Measurements from ENCODE around the gene FAM171A2. TPM values are rescaled to one million over a fixed set of nuclear protein-coding genes. Genes with fewer than 3 reads are reported as not detected.

Gene FAM171A2
- total RNA-seq, 1 experiment from 2014 or later, result 29.9 TPM

GRCh38 chr17:44326861-44327444 lies 36.7 kb downstream of the FAM171A2 start (continued):
- TF ChIP-seq USF2 (CRISPR knock-in tag; IDR thresholded peaks at IDR 0.05), result peak; percentile 88
- no peak for TF ChIP-seq ZNF396 (CRISPR knock-in tag; IDR thresholded peaks at IDR 0.05; ENCODE audit: borderline replicate concordance)
- no peak for TF ChIP-seq ZNF138 (CRISPR knock-in tag; conservative IDR thresholded peaks at IDR 0.05)
- peak; percentile 50; the same call in 1 of the 2 replicates for TF ChIP-seq FOXK1 (CRISPR knock-in tag; IDR thresholded peaks at IDR 0.05)
- TF ChIP-seq ZNF281 (CRISPR knock-in tag; IDR thresholded peaks at IDR 0.05), result 0 out of 2 replicates have a peak, but pooled peaks have one; percentile 38
- peak; percentile 65; the same call in 1 of the 2 replicates for TF ChIP-seq TEAD1 (CRISPR knock-in tag; IDR thresholded peaks at IDR 0.05)

- ATAC-seq, result peak; percentile 71
- DNase-seq (ENCODE audit: low spot score), result peak; percentile 94
- peaks cover 12% of the 10 kb centered on the region for H3K36me3 Mint-ChIP-seq
- peak within 1 kb of the TSS; percentile 76 for H3K27ac Mint-ChIP-seq
- ChIA-PET CTCF (interaction anchor here (0.6 to 3.1 kb wide), 14 partner anchors 8 to 156 kb away, joined by 3 to 33 read pairs (median 6); partner anchors contain the start of genes GRN and RUNDC3A), POLR2A (interaction anchor here (0.6 to 1.9 kb wide), 4 partner anchors 10 to 103 kb away, joined by 3 to 8 read pairs (median 4); partner anchors contain the start of gene RUNDC3A)
- H3K9me3 Mint-ChIP-seq, result no peaks in the 10 kb centered on the region
- H3K4me1 Mint-ChIP-seq, result peaks cover 13% of the 10 kb centered on the region
- peaks cover 8% of the 10 kb centered on the region for H3K27me3 Mint-ChIP-seq (ENCODE audit: low read depth)
- peak within 1 kb of the TSS; percentile 86 for H3K4me3 Mint-ChIP-seq
- 0 out of 2 replicates have a peak, but pooled peaks have one; percentile 64 for TF ChIP-seq ELF4 (CRISPR knock-in tag; IDR thresholded peaks at IDR 0.05; ENCODE audit: low read depth)
- TF ChIP-seq GRHL2 (CRISPR knock-in tag; IDR thresholded peaks at IDR 0.05; ENCODE audit: insufficient replicate concordance, severe bottlenecking), result no peak
- no peak for TF ChIP-seq TCF7 (CRISPR knock-in tag; IDR thresholded peaks at IDR 0.05; ENCODE audit: low read depth)
- TF ChIP-seq ZNF263 (CRISPR knock-in tag; IDR thresholded peaks at IDR 0.05; ENCODE audit: low read depth), result no peak
- TF ChIP-seq KAT7 (CRISPR knock-in tag; IDR thresholded peaks at IDR 0.05; ENCODE audit: borderline replicate concordance), result peak; percentile 88; the same call in 1 of the 2 replicates
- no peak for TF ChIP-seq NFYB (CRISPR knock-in tag; conservative IDR thresholded peaks at IDR 0.05; ENCODE audit: low read depth)
- no peak for TF ChIP-seq MXD4 (CRISPR knock-in tag; IDR thresholded peaks at IDR 0.05; ENCODE audit: borderline replicate concordance)
- TF ChIP-seq USF2 (CRISPR knock-in tag; IDR thresholded peaks at IDR 0.05), result peak; percentile 81
- no peak for TF ChIP-seq ZBTB21 (CRISPR knock-in tag; IDR thresholded peaks at IDR 0.05; ENCODE audit: borderline replicate concordance)
- no peak for TF ChIP-seq ZNF396 (CRISPR knock-in tag; IDR thresholded peaks at IDR 0.05; ENCODE audit: borderline replicate concordance)
- no peak for TF ChIP-seq ZNF121 (CRISPR knock-in tag; IDR thresholded peaks at IDR 0.05)
- TF ChIP-seq GTF2I (CRISPR knock-in tag; conservative IDR thresholded peaks at IDR 0.05), result peak; percentile 95
- TF ChIP-seq HMGA2 (CRISPR knock-in tag; IDR thresholded peaks at IDR 0.05), result 0 out of 2 replicates have a peak, but pooled peaks have one; percentile 9
- TF ChIP-seq E2F5 (CRISPR knock-in tag; IDR thresholded peaks at IDR 0.05), result 0 out of 2 replicates have a peak, but pooled peaks have one; percentile 87
- TF ChIP-seq TP53 (CRISPR knock-in tag; IDR thresholded peaks at IDR 0.05), result peak; percentile 22; the same call in 1 of the 2 replicates
- peak; percentile 76; the same call in 1 of the 2 replicates for TF ChIP-seq CREM (CRISPR knock-in tag; IDR thresholded peaks at IDR 0.05)
- TF ChIP-seq ZNF416 (CRISPR knock-in tag; IDR thresholded peaks at IDR 0.05), result no peak
- peak; percentile 67 for TF ChIP-seq NFE2L1 (CRISPR knock-in tag; IDR thresholded peaks at IDR 0.05)
- no peak; the same call in 1 of the 2 replicates for TF ChIP-seq HMGXB4 (CRISPR knock-in tag; IDR thresholded peaks at IDR 0.05)
- no peak for TF ChIP-seq ERG (CRISPR knock-in tag; IDR thresholded peaks at IDR 0.05)
Observed at GRCh38 chr17:44324571-44325275, 38.9 kb downstream of the FAM171A2 start, which contains the start of gene SLC25A39. SLC25A39 (minus strand) TSS chr17:44324823; CDS start chr17:44323562, 1,261 bp downstream.

All from WTC11 (cell line).